ENCODE data around the gene PIGV.
"Not testable (repeated sequence)": the region's sequence is repeated elsewhere in the genome, so short reads cannot be mapped to it uniquely, and the experiment has no call there.

PIGV gene

DNA sequence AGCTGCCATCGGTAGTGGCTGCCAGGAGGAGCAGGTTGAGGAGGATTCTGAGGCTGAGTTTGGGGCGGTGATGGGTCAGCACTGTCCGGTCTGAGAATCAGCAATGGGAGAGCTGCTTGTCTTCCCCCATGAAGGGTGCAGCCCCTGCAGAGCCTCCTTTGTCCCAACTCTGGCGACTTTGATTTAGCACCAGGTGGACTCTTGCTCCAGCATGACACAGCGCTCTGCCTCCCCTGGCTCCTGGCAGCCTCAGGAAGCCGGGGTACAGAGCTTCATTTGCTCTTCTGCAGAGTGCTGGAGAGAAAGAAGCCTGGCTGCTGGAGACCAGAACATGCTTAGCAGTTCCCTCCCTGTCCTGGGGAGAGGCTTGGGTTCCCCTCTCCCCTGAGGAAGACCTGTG, 52.0 kb downstream of the PIGV start:
- no peak for DNase-seq (ENCODE audit: extremely low read depth, low read depth)
- TF ChIP-seq, protein P1, sequence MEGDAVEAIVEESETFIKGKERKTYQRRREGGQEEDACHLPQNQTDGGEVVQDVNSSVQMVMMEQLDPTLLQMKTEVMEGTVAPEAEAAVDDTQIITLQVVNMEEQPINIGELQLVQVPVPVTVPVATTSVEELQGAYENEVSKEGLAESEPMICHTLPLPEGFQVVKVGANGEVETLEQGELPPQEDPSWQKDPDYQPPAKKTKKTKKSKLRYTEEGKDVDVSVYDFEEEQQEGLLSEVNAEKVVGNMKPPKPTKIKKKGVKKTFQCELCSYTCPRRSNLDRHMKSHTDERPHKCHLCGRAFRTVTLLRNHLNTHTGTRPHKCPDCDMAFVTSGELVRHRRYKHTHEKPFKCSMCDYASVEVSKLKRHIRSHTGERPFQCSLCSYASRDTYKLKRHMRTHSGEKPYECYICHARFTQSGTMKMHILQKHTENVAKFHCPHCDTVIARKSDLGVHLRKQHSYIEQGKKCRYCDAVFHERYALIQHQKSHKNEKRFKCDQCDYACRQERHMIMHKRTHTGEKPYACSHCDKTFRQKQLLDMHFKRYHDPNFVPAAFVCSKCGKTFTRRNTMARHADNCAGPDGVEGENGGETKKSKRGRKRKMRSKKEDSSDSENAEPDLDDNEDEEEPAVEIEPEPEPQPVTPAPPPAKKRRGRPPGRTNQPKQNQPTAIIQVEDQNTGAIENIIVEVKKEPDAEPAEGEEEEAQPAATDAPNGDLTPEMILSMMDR (IDR thresholded peaks at IDR 0.05; ENCODE audit: low read depth, low read length, missing control alignments): no peak
- H3K4me3 ChIP-seq (replicated peaks; ENCODE audit: low read depth, low read length): no peak overlapping the region

DNA sequence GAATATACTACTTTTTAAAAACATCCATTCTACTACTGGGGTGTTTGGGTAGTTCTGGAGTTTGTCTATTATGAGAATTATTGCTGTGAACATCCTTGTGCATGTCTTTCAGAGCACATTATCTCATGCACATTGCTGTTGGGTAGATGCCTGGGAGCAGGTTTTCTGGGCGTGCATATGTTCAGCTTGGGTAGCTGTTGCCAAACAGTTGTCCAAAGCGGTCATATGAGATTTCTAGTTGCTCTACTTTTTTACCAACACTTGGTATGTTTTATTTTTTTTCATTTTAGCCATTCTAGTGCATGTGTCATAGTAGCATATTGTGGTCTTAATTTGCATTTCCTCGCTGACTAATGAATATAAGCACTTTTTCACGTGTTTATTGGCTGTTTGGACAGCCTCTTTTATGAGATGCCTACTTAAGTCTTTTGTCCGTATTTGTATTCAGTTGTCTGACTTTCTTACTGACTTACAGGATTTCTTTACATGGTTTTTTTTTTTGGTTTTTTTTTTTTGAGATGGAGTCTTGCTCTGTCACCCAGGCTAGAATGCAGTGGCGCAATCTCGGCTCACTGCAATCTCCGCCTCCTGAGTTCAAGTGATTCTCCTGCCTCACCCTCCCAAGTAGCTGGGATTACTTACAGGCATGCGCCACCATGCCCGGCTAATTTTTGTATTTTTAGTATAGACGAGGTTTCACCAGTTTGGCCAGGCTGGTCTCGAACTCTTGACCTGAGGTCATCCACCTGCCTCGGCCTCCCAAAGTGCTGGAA, 56.9 kb downstream of the PIGV start:
- H3K4me3 ChIP-seq (replicated peaks; ENCODE audit: low read depth, low read length): no peak overlapping the region
- DNase-seq (ENCODE audit: extremely low read depth, low read depth): no peak
- TF ChIP-seq, protein P1 (IDR thresholded peaks at IDR 0.05; ENCODE audit: low read depth, low read length, missing control alignments): no peak

DNA sequence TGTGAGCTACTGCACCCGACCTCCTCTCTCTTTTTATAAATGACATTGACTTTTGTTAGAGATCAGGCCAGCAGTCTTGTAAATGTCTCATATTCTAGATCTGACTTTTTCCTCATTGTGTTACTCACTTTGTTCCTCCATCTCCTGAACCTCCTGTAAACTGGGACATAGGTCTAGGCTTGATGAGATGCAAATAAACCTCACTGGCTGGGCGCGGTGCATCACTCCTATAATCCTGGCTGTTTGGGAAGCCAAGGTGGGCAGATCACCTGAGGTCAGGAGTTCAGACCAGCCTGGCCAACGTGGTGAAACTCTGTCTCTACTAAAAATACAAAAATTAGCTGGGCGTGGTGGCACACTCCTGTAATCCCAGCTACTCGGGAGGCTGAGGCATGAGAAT, 60.1 kb downstream of the PIGV start:
- H3K4me3 ChIP-seq (replicated peaks; ENCODE audit: low read depth, low read length); DNase-seq (ENCODE audit: extremely low read depth, low read depth): not testable (repeated sequence)
